Measurements from ENCODE around the gene GRB7. TPM values are rescaled to one million over a fixed set of nuclear protein-coding genes. Genes with fewer than 3 reads are reported as not detected.

Gene GRB7
- total RNA-seq, 1 experiment from 2014 or later: 98.6 TPM

DNA sequence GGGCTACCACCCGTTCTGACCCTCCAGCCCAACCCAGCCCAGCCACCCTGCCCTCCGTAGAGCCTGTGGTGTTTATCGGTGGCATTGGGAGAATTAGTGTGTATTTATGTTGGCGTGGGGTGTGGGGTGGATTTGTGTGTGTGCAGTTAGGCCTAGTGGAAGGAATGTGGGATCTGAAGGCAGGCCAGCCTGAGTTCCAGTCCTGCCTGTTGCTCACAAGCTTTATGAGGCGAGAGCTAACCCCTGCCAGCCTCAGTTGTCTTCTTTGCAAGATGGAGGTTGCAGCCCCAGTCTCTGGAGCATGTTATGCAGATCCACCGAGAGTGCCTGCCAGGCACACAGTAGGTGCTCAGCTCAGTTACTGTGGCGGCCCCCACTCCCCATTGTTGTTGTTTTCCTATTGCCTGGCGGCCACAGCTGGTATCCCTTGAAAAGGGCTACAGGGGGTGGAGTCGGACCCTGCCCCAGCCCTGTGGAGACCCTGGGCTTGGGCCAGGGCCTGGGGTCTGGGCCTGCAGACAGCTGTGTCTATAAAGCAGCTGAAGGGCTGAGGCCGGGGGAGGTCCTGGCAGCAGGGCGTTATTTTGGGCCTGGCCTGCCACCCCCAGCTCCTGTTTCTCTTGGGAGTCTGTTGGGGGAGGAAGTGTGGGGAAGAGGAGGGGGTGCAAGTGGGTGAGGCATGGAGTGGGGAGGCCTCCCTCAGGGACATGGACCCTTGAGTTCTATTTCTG lies 32.8 kb upstream of the GRB7 start:
- CTCF ChIA-PET: interaction anchor here (0.9 to 1.1 kb wide), 3 partner anchors 10 to 24 kb away, joined by 3 to 6 read pairs (median 3); no protein-coding TSS in a partner anchor
- peak overlapping the region; percentile 76 for H3K27ac Mint-ChIP-seq (ENCODE audit: unreplicated experiment)
- TF ChIP-seq, protein P1, sequence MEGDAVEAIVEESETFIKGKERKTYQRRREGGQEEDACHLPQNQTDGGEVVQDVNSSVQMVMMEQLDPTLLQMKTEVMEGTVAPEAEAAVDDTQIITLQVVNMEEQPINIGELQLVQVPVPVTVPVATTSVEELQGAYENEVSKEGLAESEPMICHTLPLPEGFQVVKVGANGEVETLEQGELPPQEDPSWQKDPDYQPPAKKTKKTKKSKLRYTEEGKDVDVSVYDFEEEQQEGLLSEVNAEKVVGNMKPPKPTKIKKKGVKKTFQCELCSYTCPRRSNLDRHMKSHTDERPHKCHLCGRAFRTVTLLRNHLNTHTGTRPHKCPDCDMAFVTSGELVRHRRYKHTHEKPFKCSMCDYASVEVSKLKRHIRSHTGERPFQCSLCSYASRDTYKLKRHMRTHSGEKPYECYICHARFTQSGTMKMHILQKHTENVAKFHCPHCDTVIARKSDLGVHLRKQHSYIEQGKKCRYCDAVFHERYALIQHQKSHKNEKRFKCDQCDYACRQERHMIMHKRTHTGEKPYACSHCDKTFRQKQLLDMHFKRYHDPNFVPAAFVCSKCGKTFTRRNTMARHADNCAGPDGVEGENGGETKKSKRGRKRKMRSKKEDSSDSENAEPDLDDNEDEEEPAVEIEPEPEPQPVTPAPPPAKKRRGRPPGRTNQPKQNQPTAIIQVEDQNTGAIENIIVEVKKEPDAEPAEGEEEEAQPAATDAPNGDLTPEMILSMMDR (IDR thresholded peaks at IDR 0.05; ENCODE audit: insufficient read depth in 1 of 2, low read depth in 1 of 2, low read length in 1 of 2, severe bottlenecking in 1 of 2, unreplicated experiment in 1 of 2): no peak
- H3K27me3 Mint-ChIP-seq (ENCODE audit: insufficient read depth, unreplicated experiment): no peaks in the 10 kb centered on the region
- no peak overlapping the region for H3K4me3 ChIP-seq (ENCODE audit: low read depth, low read length)
- H3K4me1 Mint-ChIP-seq (ENCODE audit: low read depth, unreplicated experiment): peaks cover 17% of the 10 kb centered on the region
- H3K27me3 ChIP-seq (replicated peaks; ENCODE audit: control insufficient read depth, insufficient read depth, low read length): no peaks in the 10 kb centered on the region
- no TSS peak for BruUV-seq (replicated peaks)
- intact Hi-C loops (cut with micrococcal nuclease; ENCODE audit: unreplicated experiment): no loop called here
- H3K9me3 ChIP-seq: no peaks in the 10 kb centered on the region
- no peaks in the 10 kb centered on the region for H3K9me3 Mint-ChIP-seq (ENCODE audit: unreplicated experiment)
- H3K36me3 ChIP-seq (ENCODE audit: control insufficient read depth, insufficient read depth, low read length): peaks cover 5% of the 10 kb centered on the region
- H3K4me1 ChIP-seq: peaks cover 38% of the 10 kb centered on the region
- peaks cover 32% of the 10 kb centered on the region for H3K36me3 Mint-ChIP-seq (ENCODE audit: insufficient read depth, unreplicated experiment)
- no peak for DNase-seq
- POLR2A ChIA-PET: no interaction called here
- H3K4me3 Mint-ChIP-seq (ENCODE audit: unreplicated experiment): no peak overlapping the region

DNA sequence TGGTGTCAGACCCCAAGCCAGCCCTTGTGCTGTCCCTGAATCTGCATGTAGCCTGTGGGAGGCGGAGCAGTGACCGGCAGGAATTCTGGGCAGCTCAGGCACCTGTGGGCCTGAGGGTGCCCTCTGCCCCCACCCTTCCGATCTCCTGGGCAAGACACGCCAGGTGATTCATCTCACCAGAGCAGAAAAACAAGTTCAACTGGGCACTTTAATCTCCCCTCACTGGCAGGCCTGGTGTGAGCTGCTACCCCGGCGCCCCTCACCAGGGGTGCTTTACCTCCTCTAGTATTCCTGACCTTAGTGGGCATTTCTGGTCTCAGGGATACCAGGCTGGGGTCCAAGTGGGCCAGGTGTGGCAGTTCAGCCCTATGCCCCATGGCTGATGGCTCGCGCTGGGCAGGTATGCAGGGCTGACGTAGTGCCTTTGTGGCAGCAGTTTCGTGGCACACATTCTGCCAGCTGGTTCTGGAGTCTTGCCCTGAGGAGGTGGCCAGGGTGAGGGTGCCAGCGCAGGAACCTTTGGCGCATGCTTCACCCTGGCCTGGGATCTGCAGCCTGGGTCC lies 31.9 kb upstream of the GRB7 start:
- no TSS peak for BruUV-seq (replicated peaks)
- peaks cover 38% of the 10 kb centered on the region for H3K4me1 ChIP-seq
- no peaks in the 10 kb centered on the region for H3K9me3 Mint-ChIP-seq (ENCODE audit: unreplicated experiment)
- no peaks in the 10 kb centered on the region for H3K27me3 Mint-ChIP-seq (ENCODE audit: insufficient read depth, unreplicated experiment)
- TF ChIP-seq, protein P1 (IDR thresholded peaks at IDR 0.05; ENCODE audit: insufficient read depth in 1 of 2, low read depth in 1 of 2, low read length in 1 of 2, severe bottlenecking in 1 of 2, unreplicated experiment in 1 of 2): no peak
- H3K4me1 Mint-ChIP-seq (ENCODE audit: low read depth, unreplicated experiment): peaks cover 17% of the 10 kb centered on the region
- POLR2A ChIA-PET: no interaction called here
- intact Hi-C loops (cut with micrococcal nuclease; ENCODE audit: unreplicated experiment): no loop called here
- H3K27ac Mint-ChIP-seq (ENCODE audit: unreplicated experiment): no peak overlapping the region
- no peak overlapping the region for H3K4me3 Mint-ChIP-seq (ENCODE audit: unreplicated experiment)
- DNase-seq: peak in 1 of 2 experiments; percentile 39
- peaks cover 5% of the 10 kb centered on the region for H3K36me3 ChIP-seq (ENCODE audit: control insufficient read depth, insufficient read depth, low read length)
- CTCF ChIA-PET: no interaction called here
- no peaks in the 10 kb centered on the region for H3K9me3 ChIP-seq
- peaks cover 41% of the 10 kb centered on the region for H3K36me3 Mint-ChIP-seq (ENCODE audit: insufficient read depth, unreplicated experiment)
- H3K27me3 ChIP-seq (replicated peaks; ENCODE audit: control insufficient read depth, insufficient read depth, low read length): no peaks in the 10 kb centered on the region
- no peak overlapping the region for H3K4me3 ChIP-seq (ENCODE audit: low read depth, low read length)

DNA sequence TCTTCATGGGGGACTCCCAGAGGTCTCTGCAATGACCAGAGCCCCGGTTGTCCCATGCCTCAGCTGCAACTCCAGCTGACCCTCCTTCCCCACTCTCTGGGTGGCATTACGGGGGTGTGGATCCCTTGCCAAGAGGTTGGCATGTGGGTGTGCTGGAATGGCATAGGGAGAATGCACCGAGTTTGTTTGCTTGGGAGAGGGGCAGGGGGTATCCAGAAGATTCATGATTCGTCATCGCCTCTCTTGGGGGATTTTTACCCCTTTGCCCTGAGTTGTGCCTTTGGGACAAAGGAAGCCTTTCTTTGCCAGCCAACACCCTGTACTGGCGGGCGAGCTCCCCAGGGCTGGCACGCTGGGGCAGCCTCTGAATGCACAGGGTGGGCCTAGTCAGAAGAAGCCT lies 31.4 kb upstream of the GRB7 start:
- H3K4me3 Mint-ChIP-seq (ENCODE audit: unreplicated experiment): no peak overlapping the region
- no TSS peak for BruUV-seq (replicated peaks)
- Histone ChIP-seq H3K4me1 (peaks cover 33% of the 10 kb centered on the region), H3K27me3 (replicated peaks; ENCODE audit: control insufficient read depth, insufficient read depth, low read length) (no peaks in the 10 kb centered on the region), H3K9me3 (no peaks in the 10 kb centered on the region), H3K4me3 (ENCODE audit: low read depth, low read length) (no peak overlapping the region), H3K36me3 (ENCODE audit: control insufficient read depth, insufficient read depth, low read length) (peaks cover 5% of the 10 kb centered on the region)
- ChIA-PET CTCF (interaction anchor here (1.2 kb wide), 1 partner anchor 23 kb away, joined by 4 read pairs; the partner anchor contains the start of gene MIEN1), POLR2A (no interaction called here)
- TF ChIP-seq, protein P1 (IDR thresholded peaks at IDR 0.05; ENCODE audit: insufficient read depth in 1 of 2, low read depth in 1 of 2, low read length in 1 of 2, severe bottlenecking in 1 of 2, unreplicated experiment in 1 of 2): no peak
- no peaks in the 10 kb centered on the region for H3K27me3 Mint-ChIP-seq (ENCODE audit: insufficient read depth, unreplicated experiment)
- H3K36me3 Mint-ChIP-seq (ENCODE audit: insufficient read depth, unreplicated experiment): peaks cover 46% of the 10 kb centered on the region
- no peak overlapping the region for H3K27ac Mint-ChIP-seq (ENCODE audit: unreplicated experiment)
- peaks cover 13% of the 10 kb centered on the region for H3K4me1 Mint-ChIP-seq (ENCODE audit: low read depth, unreplicated experiment)
- H3K9me3 Mint-ChIP-seq (ENCODE audit: unreplicated experiment): no peaks in the 10 kb centered on the region
- intact Hi-C loops (cut with micrococcal nuclease; ENCODE audit: unreplicated experiment): no loop called here
- DNase-seq: no peak
